Stomach (tissue), 9 donors: ENCODE measurements around the gene LAYN. TPM values are rescaled to one million over a fixed set of nuclear protein-coding genes. Genes with fewer than 3 reads are reported as not detected.

Source experiments
- DNase-seq, 2 donors: peaks; one replicate each; pipeline versions ENCODE4 v3.0.0 to v3.0.0-alpha.2; 2013 to 2019
- H3K27ac ChIP-seq, 5 donors: fragments of 200-600 bp in 4 of 5; sonication (generic) in 4 of 5; one replicate each; pipeline ENCODE4 v1.5.1; 2013 to 2019; ENCODE audit warnings: mild to moderate bottlenecking in 1 of 5, moderate library complexity in 1 of 5
- H3K27me3 ChIP-seq, 3 donors: fragments of 200-600 bp; sonication (generic); one replicate each; pipeline ENCODE4 v1.5.1; 2017 to 2019; ENCODE audit warnings: mixed run types in 1 of 3
- H3K36me3 ChIP-seq, 4 donors: fragments of 200-600 bp; sonication (generic); 1 replicate in 3 of 4; 2 replicates in 1 of 4; pipeline ENCODE4 v1.5.1; 2016 to 2019
- H3K4me1 ChIP-seq, 4 donors: fragments of 200-600 bp; sonication (generic); one replicate each; pipeline ENCODE4 v1.5.1; 2016 to 2019
- H3K4me3 ChIP-seq, 4 donors: fragments of 200-600 bp; sonication (generic) in 3 of 4; one replicate each; pipeline ENCODE4 v1.5.1; 2016 to 2019; ENCODE audit warnings: mild to moderate bottlenecking in 1 of 4
- H3K9me3 ChIP-seq, 4 donors: fragments of 200-600 bp; sonication (generic); one replicate each; pipeline ENCODE4 v1.5.1; 2016 to 2019
- EP300 ChIP-seq: sonication (generic); formaldehyde crosslinking; IDR thresholded peaks from one replicate; pipeline ENCODE4 v1.6.1; 2017; ENCODE audit warnings: antibody characterized with exemption
- POLR2A ChIP-seq, 4 donors: fragments of 450-650 bp; IDR thresholded peaks; one replicate each; pipeline ENCODE4 v1.6.1; 2016; ENCODE audit warnings: antibody characterized with exemption in 4 of 4, control low read depth in 2 of 4, mild to moderate bottlenecking in 1 of 4, moderate library complexity in 1 of 4
- POLR2AphosphoS5 ChIP-seq, 3 donors: sonication (generic); formaldehyde crosslinking; IDR thresholded peaks; one replicate each; pipeline ENCODE4 v1.6.1; 2016; ENCODE audit warnings: antibody characterized with exemption in 3 of 3
- WGBS, 5 donors: extraction: QIAGEN DNeasy Blood & Tissue Kit in 3 of 5; methylation state at CpG; one replicate each; pipeline versions ENCODE4 v1.1.5 to v1.1.7; 2013 to 2018; 5-methylcytosine and 5-hydroxymethylcytosine counted together
- intact Hi-C: fragments of 100-400 bp; cut with DNase I; formaldehyde crosslinking; loops from one replicate; pipeline ENCODE4 v1.15.1; 2023; ENCODE audit warnings: low total_unique reads
- polyA plus RNA-seq, 3 donors: library from polyadenylated mRNA; stranded (reverse); fragments of 200-250 nt; gene quantifications; one replicate each; pipeline ENCODE4 v1.2.3, GENCODE V29; 2013
- total RNA-seq, 5 donors: library from RNA; depleted of rRNA; stranded (reverse); fragments of >200 nt; gene quantifications; one replicate each; pipeline versions ENCODE4 v1.1.0 to v1.2.3, GENCODE V29; 2014 to 2016
- TF ChIP-seq, protein P1 (sequence below), 7 experiments: fragments of 450-650 bp in 4 of 7; fragments of 200-600 bp in 3 of 7; sonication (generic) in 3 of 7; IDR thresholded peaks; one replicate each; pipeline ENCODE4 v1.5.1; 2016 to 2019; ENCODE audit warnings: antibody characterized with exemption in 7 of 7, control low read depth in 2 of 7, mild to moderate bottlenecking in 1 of 7
- donor health status: healthy with polysubstance abuse.
- donor health status: Bipolar disorder and iron deficiency.
- donor health status: healthy.

LAYN gene
- total and polyA plus RNA-seq, 8 donors: 0.87 to 54.0 (median 5.6) TPM

DNA sequence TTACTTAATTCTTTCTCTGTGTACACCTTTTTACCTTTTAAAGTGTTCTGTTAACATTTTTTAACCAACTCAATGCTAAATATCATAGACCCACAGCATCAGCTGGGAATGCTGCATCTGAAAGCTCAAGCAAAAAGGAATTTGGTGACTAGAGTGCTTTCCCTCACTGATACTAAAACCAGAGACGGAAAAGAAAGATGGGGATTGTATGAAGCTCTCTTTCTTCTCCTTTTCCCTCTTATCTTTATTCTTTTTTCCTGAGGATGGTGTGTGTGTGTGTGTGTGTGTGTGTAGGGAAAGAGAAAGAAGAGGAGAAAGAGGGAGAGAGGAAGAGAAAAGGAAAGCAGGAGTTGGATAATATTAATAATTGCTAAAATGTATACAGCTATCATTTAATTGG, 57.6 kb downstream of the LAYN start:
- DNase-seq: no peak
- Histone ChIP-seq H3K4me1 (peaks cover 0 to 20% (median 7%) of the 10 kb centered on the region in 4 donors), H3K4me3 (no peak overlapping the region), H3K27ac (peak overlapping the region in 3 of 5 donors; percentile 7 to 36 (median 27)), H3K9me3 (no peaks in the 10 kb centered on the region), H3K36me3 (no peaks in the 10 kb centered on the region), H3K27me3 (no peaks in the 10 kb centered on the region)
- intact Hi-C loops: loop anchor here (5.0 kb wide), 1 partner anchor 184 kb away; no protein-coding TSS in a partner anchor
- 39 to 67% (median 61%) methylated on average over 1 of the region's 1 CpG for WGBS, 5 donors
- no peak for TF ChIP-seq POLR2AphosphoS5 (IDR thresholded peaks at IDR 0.05)
- no peak for TF ChIP-seq EP300
- no peak for TF ChIP-seq POLR2A (IDR thresholded peaks at IDR 0.05)
- TF ChIP-seq, protein P1, sequence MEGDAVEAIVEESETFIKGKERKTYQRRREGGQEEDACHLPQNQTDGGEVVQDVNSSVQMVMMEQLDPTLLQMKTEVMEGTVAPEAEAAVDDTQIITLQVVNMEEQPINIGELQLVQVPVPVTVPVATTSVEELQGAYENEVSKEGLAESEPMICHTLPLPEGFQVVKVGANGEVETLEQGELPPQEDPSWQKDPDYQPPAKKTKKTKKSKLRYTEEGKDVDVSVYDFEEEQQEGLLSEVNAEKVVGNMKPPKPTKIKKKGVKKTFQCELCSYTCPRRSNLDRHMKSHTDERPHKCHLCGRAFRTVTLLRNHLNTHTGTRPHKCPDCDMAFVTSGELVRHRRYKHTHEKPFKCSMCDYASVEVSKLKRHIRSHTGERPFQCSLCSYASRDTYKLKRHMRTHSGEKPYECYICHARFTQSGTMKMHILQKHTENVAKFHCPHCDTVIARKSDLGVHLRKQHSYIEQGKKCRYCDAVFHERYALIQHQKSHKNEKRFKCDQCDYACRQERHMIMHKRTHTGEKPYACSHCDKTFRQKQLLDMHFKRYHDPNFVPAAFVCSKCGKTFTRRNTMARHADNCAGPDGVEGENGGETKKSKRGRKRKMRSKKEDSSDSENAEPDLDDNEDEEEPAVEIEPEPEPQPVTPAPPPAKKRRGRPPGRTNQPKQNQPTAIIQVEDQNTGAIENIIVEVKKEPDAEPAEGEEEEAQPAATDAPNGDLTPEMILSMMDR (IDR thresholded peaks at IDR 0.05): no peak

DNA sequence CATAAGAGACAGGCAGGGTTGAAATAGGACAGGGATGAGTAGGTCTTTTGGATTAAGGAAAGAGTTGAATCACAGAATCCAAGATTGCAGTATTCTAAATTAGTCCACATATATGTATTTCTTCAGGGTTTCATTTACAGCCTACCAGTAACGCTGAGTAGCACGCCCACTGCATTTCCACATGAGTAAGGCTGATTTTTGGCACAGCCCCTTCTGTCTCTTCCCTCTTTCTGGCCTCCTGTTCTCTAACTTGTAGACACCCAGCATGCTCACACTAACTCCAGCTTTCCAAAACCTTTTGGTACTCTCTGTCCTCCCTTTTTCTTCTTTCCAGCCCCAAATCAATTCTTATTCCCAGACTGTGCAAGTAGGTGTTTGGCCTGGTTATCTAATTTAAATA, 58.0 kb downstream of the LAYN start:
- H3K36me3 ChIP-seq: no peaks in the 10 kb centered on the region
- TF ChIP-seq POLR2A (IDR thresholded peaks at IDR 0.05): no peak
- no peak for TF ChIP-seq EP300
- TF ChIP-seq, protein P1 (IDR thresholded peaks at IDR 0.05): no peak
- TF ChIP-seq POLR2AphosphoS5 (IDR thresholded peaks at IDR 0.05): no peak
- H3K4me3 ChIP-seq: no peak overlapping the region
- DNase-seq: peak in 1 of 2 donors; percentile 86
- peaks cover 0 to 24% (median 9%) of the 10 kb centered on the region in 4 donors for H3K4me1 ChIP-seq
- H3K27ac ChIP-seq: peak overlapping the region in 3 of 5 donors; percentile 7 to 36 (median 27)
- 42 to 68% (median 60%) methylated on average over 2 of the region's 2 CpGs for WGBS, 5 donors
- intact Hi-C loops: loop anchor here (5.0 kb wide), 1 partner anchor 184 kb away; no protein-coding TSS in a partner anchor
- H3K27me3 ChIP-seq: no peaks in the 10 kb centered on the region
- H3K9me3 ChIP-seq: no peaks in the 10 kb centered on the region

DNA sequence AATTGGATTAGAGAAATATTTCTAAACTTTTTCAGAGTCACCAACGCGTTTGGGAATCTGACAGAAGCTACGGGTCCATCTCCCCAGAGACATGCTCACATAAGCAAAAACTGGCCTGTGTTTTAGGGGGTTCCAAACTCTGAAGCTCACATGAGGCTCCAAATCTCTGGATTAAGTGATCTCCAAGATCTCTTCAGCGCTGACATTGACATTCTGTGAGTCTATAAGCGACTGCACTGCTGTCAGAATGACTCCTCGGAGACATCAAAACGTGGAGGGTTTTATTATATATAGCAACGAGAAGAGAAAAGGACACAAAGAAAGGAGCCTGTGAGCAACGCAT, 61.1 kb downstream of the LAYN start:
- TF ChIP-seq POLR2A (IDR thresholded peaks at IDR 0.05) (no peak), POLR2AphosphoS5 (IDR thresholded peaks at IDR 0.05) (no peak)
- Histone ChIP-seq H3K36me3 (no peaks in the 10 kb centered on the region), H3K4me3 (peak overlapping the region; percentile 58 to 71 (median 68)), H3K9me3 (no peaks in the 10 kb centered on the region), H3K27ac (peak overlapping the region; percentile 91 to 99 (median 96)), H3K27me3 (no peaks in the 10 kb centered on the region), H3K4me1 (peaks cover 5 to 53% (median 31%) of the 10 kb centered on the region in 4 donors)
- WGBS, 5 donors: 21 to 30% (median 25%) methylated on average over 9 of the region's 9 CpGs
- intact Hi-C loops: no loop called here
- DNase-seq: no peak

DNA sequence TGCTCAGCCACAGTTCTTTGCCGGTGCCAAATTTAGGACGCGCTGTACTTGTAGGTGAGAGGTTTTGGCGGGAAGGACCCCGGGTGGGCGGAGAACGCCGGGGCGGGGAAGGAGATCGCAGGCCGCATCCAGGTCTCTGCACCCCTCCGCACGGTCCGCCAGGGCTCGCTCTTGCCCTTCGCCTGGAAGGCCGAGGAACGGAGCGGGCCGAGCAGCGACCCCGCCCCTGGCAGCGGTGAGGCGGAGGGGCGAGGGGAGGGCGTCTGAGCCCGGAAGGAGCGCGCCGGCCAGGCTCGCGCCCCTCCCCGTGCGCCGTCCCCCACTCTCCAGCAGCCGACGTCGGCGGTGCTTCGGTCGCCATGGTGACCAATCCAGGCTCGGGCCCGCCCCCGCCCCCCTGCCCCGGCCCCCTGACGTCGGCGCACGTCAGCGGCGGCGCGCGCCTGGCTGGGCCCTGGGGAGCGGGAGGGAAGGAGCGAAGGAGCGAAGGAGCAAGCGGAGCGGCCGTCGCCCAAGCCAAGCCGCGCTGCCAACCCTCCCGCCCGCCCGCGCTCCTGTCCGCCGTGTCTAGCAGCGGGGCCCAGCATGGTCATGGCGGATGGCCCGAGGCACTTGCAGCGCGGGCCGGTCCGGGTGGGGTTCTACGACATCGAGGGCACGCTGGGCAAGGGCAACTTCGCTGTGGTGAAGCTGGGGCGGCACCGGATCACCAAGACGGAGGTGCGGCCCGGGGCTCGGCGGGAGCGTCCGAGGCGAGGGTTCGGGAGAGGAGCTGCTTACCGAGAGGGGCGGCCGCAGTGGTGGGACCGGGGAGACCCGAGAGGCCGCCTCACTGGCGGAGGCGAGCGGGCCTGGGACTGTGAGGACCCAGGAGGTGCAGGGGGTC, 61.7 kb downstream of the LAYN start, which contains the start of gene SIK2:
TSS of gene SIK2 (plus strand) at position 471 of the 886 bp plus-strand sequence. CDS start at position 586, 115 bp downstream.
- peaks cover 5 to 59% (median 33%) of the 10 kb centered on the region in 4 donors for H3K4me1 ChIP-seq
- no peaks in the 10 kb centered on the region for H3K27me3 ChIP-seq
- TF ChIP-seq, protein P1 (IDR thresholded peaks at IDR 0.05): peak in 5 of 7 experiments; percentile 77 to 99 (median 90)
- no peak for TF ChIP-seq EP300
- TF ChIP-seq POLR2A (IDR thresholded peaks at IDR 0.05): no peak
- peak; percentile 86 to 96 (median 92) for TF ChIP-seq POLR2AphosphoS5 (IDR thresholded peaks at IDR 0.05)
- peak; percentile 94 to 99 for DNase-seq
- H3K27ac ChIP-seq: peak within 1 kb of the TSS; percentile 91 to 99 (median 96)
- intact Hi-C loops: no loop called here
- no peaks in the 10 kb centered on the region for H3K36me3 ChIP-seq
- peak within 1 kb of the TSS; percentile 58 to 71 (median 68) for H3K4me3 ChIP-seq
- 0 to 1% (median 1%) methylated on average over 19 to 100 of the region's 100 CpGs for WGBS, 5 donors
- no peaks in the 10 kb centered on the region for H3K9me3 ChIP-seq
